Right lobe of liver (tissue), 6 donors: ENCODE data around the gene P4HTM. TPM values are rescaled to one million over a fixed set of nuclear protein-coding genes. Genes with fewer than 3 reads are reported as not detected.

Experiments
- ATAC-seq, 4 donors: fragments of 200-7000 bp; cut with Tn5 transposase; one replicate each; pipeline ENCODE4 v1.9.1; 2020; ENCODE audit warnings: mild to moderate bottlenecking in 4 of 4, moderate library complexity in 4 of 4
- DNase-seq, 3 donors: peaks; one replicate each; pipeline ENCODE4 v3.0.0-alpha.2; 2020
- H3K27ac ChIP-seq, 3 donors: fragments of 200-600 bp; one replicate each; pipeline ENCODE4 v1.8.0; 2022
- H3K27me3 ChIP-seq, 2 donors: fragments of 200-600 bp; one replicate each; pipeline ENCODE4 v1.8.0; 2022
- H3K36me3 ChIP-seq, 4 donors: fragments of 200-600 bp; sonication (generic) in 1 of 4; one replicate each; pipeline versions ENCODE4 v1.5.1 to v1.8.0; 2017 to 2022; ENCODE audit warnings: control low read depth in 1 of 4
- H3K4me1 ChIP-seq, 4 donors: fragments of 200-600 bp; sonication (generic) in 1 of 4; one replicate each; pipeline versions ENCODE4 v1.5.1 to v1.8.0; 2017 to 2022; ENCODE audit warnings: control low read depth in 1 of 4
- H3K4me3 ChIP-seq, 3 donors: fragments of 200-600 bp; one replicate each; pipeline ENCODE4 v1.8.0; 2022
- H3K9me3 ChIP-seq, 4 donors: fragments of 200-600 bp; sonication (generic) in 1 of 4; one replicate each; pipeline versions ENCODE4 v1.5.1 to v1.8.0; 2017 to 2022; ENCODE audit warnings: control low read depth in 1 of 4
- POLR2A ChIP-seq: fragments of 450-650 bp; IDR thresholded peaks from one replicate; pipeline ENCODE4 v1.6.1; 2017; ENCODE audit warnings: antibody characterized with exemption, mild to moderate bottlenecking
- WGBS: methylation state at CpG from one replicate; pipeline ENCODE4 v1.1.6; 2018; ENCODE audit warnings: low coverage, low lambda C conversion rate; ENCODE audit not compliant: insufficient coverage; ENCODE audit errors: missing lambda C conversion rate; 5-methylcytosine and 5-hydroxymethylcytosine counted together
- intact Hi-C, 2 donors: fragments of 100-400 bp; cut with DNase I; formaldehyde crosslinking; loops; one replicate each; pipeline versions ENCODE4 v1.11.2 to v1.14.1; 2022
- total RNA-seq, 6 experiments: library from RNA; depleted of rRNA in 2 of 6; stranded (reverse); fragments of >200 nt in 2 of 6; fragmentation: NEBNext Ultra II Directional in 3 of 6; extraction: Animal tissue kit (Norgen Biotek cat#: 25700) in 3 of 6; gene quantifications; one replicate each; pipeline versions ENCODE4 v1.1.0 to v1.2.4, GENCODE V29; 2016 to 2023
- TF ChIP-seq, protein P1 (sequence below), 4 donors: fragments of 200-600 bp in 3 of 4; fragments of 450-650 bp in 1 of 4; IDR thresholded peaks; one replicate each; pipeline versions ENCODE4 v1.5.1 to v1.8.0; 2016 to 2022; ENCODE audit warnings: antibody characterized with exemption in 4 of 4, mild to moderate bottlenecking in 2 of 4
- donor health status: DM: no; HTN: yes; CAD: no.
- donor health status: DM: no; HTN: no; CAD: no.
- donor health status: DM: no; HTN: no; CAD: no.
- donor health status: DM: no; HTN: yes; CAD: no.
- donor health status: DM: no; HTN: yes; CAD: no.

Gene P4HTM
- total RNA-seq, 6 experiments from 2014 or later: 7.7 to 19.2 (median 11.1) TPM

DNA sequence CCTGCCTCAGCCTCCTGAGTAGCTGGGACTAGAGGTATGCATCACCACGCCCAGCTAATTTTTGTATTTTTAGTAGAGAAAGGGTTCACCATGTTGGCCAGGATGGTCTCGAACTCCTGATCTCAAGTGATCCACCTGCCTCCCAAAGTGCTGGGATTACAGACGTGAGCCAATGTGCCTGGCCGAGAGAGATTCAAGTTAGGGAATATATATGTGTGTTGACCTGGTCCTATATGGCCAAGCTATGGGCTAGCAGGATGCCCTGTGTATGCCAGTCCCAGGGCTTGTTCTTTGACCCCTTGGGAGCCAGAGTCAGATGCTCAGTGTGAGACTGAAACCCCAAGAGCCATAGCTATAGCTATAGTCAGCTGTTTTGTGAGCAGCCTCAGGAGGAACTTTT lies 33.7 kb downstream of the P4HTM start:
- Histone ChIP-seq H3K4me1 (peaks cover 0 to 33% (median 14%) of the 10 kb centered on the region in 4 donors), H3K27ac (no peak overlapping the region), H3K36me3 (peaks cover 0 to 32% (median 14%) of the 10 kb centered on the region in 4 donors), H3K4me3 (no peak overlapping the region), H3K27me3 (no peaks in the 10 kb centered on the region), H3K9me3 (no peaks in the 10 kb centered on the region)
- ATAC-seq: no peak
- 100% methylated on average over 1 of the region's 4 CpGs for WGBS
- DNase-seq: no peak
- intact Hi-C loops: no loop called here
- TF ChIP-seq, protein P1, sequence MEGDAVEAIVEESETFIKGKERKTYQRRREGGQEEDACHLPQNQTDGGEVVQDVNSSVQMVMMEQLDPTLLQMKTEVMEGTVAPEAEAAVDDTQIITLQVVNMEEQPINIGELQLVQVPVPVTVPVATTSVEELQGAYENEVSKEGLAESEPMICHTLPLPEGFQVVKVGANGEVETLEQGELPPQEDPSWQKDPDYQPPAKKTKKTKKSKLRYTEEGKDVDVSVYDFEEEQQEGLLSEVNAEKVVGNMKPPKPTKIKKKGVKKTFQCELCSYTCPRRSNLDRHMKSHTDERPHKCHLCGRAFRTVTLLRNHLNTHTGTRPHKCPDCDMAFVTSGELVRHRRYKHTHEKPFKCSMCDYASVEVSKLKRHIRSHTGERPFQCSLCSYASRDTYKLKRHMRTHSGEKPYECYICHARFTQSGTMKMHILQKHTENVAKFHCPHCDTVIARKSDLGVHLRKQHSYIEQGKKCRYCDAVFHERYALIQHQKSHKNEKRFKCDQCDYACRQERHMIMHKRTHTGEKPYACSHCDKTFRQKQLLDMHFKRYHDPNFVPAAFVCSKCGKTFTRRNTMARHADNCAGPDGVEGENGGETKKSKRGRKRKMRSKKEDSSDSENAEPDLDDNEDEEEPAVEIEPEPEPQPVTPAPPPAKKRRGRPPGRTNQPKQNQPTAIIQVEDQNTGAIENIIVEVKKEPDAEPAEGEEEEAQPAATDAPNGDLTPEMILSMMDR (IDR thresholded peaks at IDR 0.05): no peak
- no peak for TF ChIP-seq POLR2A

DNA sequence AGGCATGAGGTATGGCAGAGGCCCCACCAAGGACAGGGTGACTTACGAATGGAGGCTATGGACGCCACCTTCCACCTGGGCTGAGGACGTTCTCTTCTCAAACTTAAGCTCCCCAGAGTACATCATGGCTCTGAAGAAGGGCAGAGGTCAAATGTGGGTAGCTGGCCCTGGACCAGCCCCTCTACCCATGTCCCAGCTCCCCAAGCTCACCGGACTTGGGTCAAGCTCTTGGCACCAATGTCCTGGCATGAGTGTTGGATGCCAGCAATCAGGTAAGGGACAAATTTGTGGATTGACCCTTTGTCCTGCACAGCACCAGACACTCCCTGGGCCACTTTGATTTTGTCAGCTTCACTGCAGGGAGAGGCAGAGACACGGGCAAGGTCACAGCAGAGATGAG lies 34.4 kb downstream of the P4HTM start:
- H3K27ac ChIP-seq: no peak overlapping the region
- no peak for TF ChIP-seq POLR2A
- TF ChIP-seq, protein P1 (IDR thresholded peaks at IDR 0.05): no peak
- H3K4me1 ChIP-seq: peaks cover 0 to 27% (median 13%) of the 10 kb centered on the region in 4 donors
- peaks cover 0 to 32% (median 14%) of the 10 kb centered on the region in 4 donors for H3K36me3 ChIP-seq
- 85% methylated on average over 2 of the region's 5 CpGs for WGBS
- intact Hi-C loops: no loop called here
- H3K9me3 ChIP-seq: no peaks in the 10 kb centered on the region
- DNase-seq: no peak
- no peak for ATAC-seq
- H3K4me3 ChIP-seq: no peak overlapping the region
- no peaks in the 10 kb centered on the region for H3K27me3 ChIP-seq

DNA sequence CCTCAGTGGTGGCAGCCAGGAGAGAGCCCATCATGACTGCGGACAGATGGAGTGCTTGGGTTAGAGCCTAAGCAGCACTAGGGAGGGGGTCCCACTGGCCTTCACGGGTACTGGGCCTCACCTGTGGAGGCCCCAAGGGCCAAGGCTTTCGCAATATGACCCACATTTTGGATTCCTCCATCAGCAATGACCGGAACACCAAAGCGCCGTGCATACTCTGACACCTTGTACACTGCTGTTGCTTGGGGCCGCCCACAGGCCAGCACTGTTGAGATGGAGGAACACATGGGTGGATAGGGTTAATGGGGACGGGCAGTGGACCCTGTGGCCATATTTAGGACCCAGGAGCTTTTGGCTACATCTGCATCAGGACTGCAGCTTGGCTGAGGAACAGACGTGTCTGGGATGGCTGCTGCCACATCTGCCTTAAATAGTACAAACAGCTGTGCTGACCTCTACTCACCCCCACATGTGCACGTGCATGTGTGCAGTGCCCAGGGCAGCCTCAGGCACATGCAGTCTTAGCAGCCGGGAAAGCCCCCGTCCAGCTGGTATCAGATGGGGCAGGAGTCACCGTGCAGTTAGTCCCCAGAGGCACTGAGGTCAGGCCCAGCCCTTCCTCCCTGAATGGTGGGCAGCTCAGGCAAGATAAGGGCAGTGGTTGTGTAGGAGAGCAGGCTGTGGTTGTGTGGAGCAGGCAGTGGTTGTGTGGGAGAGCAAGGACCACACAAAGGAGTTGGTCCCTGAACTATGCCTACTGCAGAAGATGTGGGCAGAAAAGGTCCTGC lies 35.2 kb downstream of the P4HTM start:
- TF ChIP-seq, protein P1 (IDR thresholded peaks at IDR 0.05): no peak
- TF ChIP-seq POLR2A: no peak
- Histone ChIP-seq H3K4me1 (peaks cover 0 to 21% (median 9%) of the 10 kb centered on the region in 4 donors), H3K4me3 (no peak overlapping the region), H3K27ac (no peak overlapping the region), H3K9me3 (no peaks in the 10 kb centered on the region), H3K36me3 (peaks cover 0 to 33% (median 14%) of the 10 kb centered on the region in 4 donors), H3K27me3 (no peaks in the 10 kb centered on the region)
- ATAC-seq: no peak
- intact Hi-C loops: no loop called here
- no peak for DNase-seq
- no CpG with 5 or more reads among the region's 13 CpGs for WGBS

DNA sequence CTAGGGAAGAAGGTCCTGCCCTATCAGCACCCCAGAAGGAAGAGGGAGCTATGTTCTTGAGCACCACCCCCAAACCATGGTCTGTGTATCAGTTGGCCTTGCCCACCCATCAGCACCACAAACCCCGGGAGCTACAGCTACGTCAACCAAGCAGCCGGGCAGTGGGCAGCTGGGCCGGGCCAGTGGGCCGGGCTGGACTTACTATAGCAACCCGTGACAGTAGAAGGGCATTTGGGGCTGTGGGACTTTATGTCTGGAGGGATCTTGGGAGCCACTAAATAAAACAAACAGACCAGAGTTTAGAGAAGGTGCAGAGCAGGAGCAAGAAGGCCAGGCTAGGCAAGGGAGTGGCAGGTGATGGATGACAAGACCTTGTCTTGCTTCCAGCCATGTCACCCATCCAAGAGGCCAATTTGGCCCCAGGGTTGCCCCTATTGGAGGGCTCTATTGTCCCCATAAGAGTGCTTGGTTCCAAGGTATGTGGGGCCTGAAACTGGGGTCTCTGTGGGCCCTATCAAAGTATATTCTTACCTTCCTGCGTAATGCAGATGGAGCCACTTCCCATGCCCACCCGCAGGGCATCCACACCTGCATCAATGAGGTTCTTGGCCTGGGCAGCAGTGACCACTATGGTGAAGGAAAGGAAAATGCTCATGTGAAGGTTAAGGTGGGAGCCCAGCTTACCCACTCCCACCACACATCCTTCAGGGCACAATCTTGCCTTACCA lies 35.9 kb downstream of the P4HTM start:
- TF ChIP-seq, protein P1 (IDR thresholded peaks at IDR 0.05): no peak
- TF ChIP-seq POLR2A: no peak
- intact Hi-C loops: no loop called here

More for the DNA sequence above, 35.9 kb downstream of the P4HTM start:
- Histone ChIP-seq H3K27me3 (no peaks in the 10 kb centered on the region), H3K4me3 (no peak overlapping the region), H3K36me3 (peaks cover 0 to 39% (median 14%) of the 10 kb centered on the region in 4 donors), H3K27ac (no peak overlapping the region), H3K9me3 (no peaks in the 10 kb centered on the region), H3K4me1 (peaks cover 0 to 17% (median 8%) of the 10 kb centered on the region in 4 donors)
- WGBS: 95% methylated on average over 6 of the region's 8 CpGs
- no peak for ATAC-seq
- DNase-seq: no peak
